GM21526 (cell line): Measurements from ENCODE around the gene SULF2.

ENCODE experiments used
- ATAC-seq: cut with Tn5 transposase; IDR thresholded peaks from one replicate; pipeline ENCODE4 v1.9.1; 2021; ENCODE audit warnings: moderate library complexity; ENCODE audit not compliant: unreplicated experiment, low FRiP score

SULF2 gene

DNA sequence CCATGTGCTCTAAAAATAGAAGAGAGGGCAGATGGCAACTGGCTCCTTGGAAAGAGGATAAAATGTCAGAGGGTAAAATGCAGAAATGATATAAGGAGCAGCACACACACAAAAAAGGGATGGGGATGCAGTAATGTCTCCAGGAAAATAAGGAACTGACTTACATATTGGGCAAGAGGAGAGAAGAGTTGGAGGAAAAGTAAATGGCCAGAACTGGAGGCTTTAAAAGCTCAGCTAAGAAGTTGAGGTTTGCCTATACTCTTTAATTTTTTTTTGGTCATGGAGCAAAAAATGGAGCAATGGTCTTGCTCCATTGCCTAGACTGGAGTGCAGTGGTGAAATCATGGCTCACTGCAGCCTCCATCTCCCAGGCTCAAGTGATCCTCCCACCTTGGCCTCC, 93.7 kb downstream of the SULF2 start:
- no peak for ATAC-seq

DNA sequence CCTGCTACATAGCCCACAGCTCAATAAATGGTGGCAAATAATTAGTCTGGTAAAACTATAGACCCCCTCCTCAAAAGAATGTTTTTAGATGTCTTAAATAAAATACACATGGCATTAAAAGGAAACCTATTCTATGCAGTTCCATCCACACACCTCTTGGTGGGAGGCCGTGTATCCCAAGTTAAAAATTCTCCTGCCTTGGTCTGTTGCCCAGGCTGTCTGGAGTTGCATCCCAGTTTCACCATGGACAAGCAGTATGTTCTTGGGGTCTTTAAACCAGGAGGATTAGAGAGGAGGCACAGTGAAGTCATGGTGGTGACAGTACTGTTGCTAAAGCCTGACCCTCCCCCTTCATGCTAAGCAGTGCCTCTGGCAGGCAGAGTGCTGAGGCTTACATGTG, 95.5 kb downstream of the SULF2 start:
- no peak for ATAC-seq

DNA sequence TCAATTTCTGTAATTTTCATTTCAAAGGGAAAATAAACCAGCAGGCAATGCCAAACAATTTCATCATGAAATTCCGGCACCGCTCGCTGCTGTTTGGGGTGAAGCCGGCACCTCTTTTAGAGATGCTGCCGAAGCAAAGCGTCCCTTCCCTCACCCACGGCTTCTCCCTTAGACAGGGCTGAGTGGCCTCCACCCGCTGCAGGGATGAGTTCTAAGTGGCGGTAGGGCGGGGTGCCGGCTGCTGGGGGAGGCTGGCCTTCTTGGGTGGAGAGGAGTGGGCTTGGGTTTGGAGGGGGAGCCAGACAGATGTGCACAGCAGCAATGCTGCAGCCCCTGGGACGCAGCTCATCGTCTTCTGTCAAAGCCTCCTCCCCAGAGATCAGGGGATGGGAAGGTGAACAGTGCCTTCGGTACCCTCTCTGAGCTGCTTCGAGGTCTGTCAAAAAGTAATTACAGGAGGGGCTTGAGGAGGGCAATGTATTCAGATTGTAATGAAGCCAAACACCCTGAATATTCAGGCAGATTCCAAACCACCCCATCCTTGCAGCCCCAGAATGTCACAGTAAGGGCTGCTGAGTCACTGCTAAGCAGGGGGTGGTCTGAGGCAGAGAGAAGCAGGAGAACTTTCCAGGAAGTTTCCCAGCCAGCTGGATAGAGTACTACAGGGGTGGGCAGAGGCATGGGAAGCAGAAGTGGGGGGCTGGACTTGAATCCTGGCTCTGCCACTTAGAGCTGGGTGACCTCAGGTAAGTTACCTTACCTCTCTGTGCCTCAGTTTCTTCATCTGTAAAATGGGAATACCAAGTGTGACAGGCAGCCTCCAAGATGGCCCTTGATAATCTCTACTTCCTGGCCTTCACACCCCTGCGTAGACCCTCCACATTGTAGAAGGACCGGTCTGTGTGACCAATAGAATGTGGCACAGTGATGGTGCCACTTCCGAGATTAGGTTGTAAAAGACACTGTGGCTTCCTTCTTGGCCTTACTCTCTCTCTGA, 96.6 kb downstream of the SULF2 start:
- no peak for ATAC-seq

DNA sequence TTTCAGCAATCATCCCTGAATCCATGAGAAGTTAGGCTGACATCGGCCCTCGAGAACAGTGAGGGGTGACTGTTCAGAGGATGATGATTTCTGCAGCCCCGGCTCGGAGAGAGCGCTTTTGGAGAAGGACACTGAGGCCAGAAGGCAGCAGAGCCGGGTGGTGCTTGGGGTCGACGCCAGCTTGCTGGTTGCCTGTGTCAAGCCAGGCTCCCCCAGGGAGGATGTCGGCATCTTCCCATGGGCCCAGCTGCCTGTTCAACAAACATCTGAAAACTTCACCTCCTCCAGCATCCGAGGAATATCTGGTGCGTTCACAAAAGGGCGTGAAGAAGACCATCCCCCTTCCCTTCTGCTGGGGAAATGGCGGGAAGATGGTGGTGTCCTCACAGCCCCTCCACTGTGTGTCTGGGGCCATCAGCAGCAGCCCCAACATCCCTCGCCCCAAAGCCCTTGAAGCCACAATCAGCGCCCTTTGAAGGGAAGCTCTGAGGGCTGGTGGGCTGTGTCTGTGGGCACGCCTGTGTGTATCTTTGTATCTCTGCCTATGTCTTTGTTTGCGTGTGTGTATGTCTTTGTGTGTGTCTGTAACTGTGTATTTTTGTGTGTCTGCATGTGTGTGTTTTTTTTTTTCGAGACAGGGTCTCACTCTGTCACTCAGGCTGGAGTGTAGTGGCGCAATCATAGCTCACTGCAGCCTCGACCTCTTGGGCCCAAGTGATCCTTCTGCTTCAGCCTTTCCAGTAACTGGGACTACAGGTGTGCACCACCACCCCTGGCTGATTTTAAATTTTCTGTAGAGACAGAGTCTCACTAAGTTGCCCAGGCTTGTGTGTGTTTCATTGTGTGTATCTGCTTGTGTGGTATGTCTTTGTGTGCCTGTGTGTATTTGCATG, 97.9 kb downstream of the SULF2 start:
- ATAC-seq = no peak

DNA sequence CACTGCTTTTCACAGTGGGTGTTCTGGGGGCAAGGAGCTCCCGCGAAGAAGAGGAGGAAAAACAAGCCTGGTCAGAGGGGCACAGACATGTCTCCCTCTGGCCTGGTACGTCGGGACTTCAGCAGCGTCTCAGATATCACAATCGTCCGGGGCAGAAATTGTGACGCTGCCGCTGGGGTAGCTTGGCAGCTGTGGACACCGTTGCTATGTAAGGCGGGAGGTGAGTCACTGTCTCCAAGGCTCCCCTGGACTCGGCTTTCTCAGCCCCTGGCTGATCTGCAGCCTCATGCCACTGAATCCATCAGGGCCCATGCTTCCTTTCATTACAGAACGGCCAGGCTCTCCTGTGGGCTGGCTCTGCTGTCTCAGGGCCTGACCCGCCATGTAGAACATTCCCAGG, 98.7 kb downstream of the SULF2 start:
- ATAC-seq = no peak

DNA sequence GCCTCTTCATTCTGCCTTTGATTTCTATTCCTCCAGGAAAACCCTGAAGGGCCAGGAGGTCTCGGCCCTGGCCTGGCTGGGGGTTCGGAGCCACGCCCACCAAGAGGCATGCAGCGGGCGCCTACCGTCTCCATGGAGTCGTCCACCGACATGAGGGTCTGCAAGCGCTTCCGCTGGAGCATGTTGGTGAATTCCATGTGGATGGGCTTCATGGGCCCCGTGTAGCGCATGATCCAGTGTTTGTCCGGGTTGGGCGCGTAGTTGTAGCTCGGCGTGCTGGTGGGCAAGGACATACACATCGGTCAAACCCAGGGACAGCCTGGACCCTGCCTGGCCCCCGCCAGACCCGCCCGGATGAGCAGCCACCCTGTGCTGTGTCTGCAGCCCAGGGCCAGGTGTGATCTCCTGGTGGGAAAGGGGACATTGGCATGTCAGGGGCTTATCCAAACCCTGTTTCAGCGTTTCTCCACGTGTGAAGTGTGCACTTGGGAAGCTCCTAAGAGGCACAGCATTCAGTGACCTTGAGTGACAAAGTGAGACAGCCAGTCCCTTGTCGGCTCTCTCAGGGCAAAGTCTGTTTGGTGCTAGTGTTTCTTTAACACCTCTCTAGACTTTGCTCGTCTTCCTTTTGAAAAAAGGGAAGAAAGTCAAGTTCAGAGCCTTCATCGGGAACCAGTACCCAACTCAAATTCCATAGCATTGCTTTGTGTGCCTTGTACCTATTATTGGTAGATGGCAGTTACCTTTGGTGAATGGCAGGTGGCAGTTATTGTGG, 100.8 kb downstream of the SULF2 start:
- ATAC-seq = no peak

DNA sequence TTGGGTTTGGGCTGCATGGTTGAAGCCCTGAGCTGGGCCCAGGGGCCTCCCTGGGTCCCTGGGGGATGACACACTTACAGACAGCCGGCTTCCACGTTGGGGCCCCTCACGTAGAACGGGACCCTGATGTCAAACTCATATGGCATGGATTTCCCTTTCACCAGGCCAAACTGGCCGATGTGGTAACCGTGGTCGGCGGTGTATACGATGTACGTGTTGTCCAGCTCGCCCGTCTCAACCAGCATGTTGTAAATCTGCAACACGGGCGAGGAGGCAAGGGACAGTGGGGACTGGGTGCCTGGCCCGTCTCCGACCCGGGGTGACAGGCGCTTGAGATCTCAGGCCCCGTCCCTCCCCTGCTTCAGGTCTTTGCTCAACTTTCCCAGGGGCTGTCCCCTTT, 102.4 kb downstream of the SULF2 start:
- ATAC-seq = no peak

DNA sequence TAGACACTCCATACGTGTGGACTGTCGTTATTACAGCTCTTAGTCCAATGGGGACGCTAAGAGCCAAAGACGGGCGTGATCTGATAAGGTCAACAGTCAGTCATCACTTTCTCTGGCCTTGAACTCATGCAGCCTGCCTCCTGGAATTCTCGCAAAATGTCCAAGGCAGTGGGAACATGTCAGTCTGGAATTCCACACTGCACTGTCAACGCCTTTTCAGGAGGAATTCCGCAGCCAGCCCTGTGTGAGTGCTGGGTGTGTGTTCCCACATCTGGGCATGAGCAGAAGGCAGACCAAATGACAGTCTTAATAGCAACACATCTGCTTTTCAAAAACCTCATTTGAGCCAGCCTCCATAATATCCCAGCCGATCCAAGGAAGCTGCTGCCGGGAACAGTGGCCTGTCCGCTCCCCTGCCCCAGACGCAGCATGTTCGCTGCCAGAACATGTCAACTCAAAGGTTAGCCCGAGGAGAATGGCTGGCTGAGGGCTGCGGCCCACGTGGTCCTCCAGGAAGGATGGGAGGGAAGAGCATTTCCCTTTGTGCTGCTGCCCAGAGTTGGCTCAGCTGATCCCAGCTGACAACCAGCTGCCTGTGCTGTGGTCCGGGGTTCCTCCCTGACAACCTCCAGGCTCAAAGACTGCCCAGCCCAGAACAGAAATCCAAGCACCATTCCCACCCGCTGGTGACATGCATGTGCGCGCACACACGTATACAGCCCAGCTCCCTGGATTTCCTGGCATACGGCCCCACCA, 103.1 kb downstream of the SULF2 start:
- no peak for ATAC-seq

DNA sequence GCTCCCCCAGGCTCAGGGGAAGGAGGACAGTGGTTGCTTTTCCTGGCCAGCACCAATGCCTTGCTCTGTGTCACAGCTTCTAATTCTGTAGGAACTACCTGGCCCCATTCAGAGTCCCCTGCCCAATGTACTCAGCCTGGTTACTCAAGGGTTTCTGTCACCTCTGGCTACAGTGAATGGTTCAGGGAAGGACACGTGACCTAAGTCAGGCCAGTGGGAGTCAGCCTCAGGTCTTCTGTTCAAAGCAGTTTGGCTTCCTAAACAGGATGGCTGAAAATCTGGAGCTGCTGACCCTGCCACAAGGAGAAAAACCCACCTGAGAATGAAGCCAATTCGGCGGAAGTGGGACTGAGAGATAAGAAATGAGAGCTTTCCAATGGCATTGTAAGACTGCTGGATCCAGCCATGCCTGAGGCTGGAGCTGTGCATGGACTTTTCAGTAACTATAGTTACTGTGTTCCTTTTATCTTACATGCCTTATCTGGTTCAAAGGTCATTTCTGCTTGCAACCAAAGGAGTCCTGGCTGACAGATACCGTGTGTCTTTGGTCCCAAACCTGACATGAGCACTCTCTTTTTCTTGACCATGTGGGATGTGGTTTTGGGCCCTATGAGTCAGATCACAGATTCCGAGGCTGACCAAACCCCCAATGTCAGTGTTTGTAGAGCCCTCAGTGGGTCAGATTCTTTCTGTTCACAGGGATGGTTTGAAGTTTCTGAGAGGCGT, 104.3 kb downstream of the SULF2 start:
- ATAC-seq = no peak

DNA sequence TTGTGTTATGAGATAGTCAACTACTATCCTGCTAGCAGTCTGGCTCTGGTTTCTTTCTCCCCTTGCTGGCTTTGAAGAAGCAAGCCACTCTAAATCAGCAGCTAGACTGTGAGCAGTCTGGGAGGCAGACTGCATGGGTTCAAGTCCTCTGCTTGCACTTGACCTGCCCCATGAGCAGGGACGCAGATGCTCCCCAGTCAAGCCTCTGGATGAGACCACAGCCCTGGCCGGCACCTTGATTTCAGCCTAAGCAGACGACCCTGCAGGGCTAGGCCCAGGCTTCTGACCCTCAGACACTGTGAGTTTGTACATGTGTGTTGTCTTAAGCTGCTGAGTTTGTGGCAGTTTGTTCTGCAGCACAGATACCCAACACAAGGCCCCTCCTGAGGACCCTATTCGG, 105.8 kb downstream of the SULF2 start:
- ATAC-seq = no peak

DNA sequence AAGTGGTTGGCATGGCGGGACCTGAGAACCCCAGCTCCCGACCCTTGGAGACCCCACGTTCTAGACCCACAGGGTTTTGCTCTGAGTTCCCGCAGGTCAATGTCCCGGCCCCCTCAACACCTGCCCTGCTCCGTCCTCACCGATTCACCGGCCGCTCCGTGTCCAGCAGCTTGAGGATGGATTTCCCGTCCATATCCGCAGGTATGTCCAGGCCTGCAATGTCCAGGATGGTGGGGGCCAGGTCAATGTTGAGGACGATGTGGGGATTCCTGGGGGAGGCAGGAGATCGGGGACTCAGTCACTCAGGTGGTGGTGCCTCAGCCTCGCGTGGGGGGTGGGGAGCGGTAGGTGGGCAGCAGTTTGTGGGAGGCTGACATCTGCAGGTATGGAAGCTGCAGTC, 106.7 kb downstream of the SULF2 start:
- no peak for ATAC-seq

DNA sequence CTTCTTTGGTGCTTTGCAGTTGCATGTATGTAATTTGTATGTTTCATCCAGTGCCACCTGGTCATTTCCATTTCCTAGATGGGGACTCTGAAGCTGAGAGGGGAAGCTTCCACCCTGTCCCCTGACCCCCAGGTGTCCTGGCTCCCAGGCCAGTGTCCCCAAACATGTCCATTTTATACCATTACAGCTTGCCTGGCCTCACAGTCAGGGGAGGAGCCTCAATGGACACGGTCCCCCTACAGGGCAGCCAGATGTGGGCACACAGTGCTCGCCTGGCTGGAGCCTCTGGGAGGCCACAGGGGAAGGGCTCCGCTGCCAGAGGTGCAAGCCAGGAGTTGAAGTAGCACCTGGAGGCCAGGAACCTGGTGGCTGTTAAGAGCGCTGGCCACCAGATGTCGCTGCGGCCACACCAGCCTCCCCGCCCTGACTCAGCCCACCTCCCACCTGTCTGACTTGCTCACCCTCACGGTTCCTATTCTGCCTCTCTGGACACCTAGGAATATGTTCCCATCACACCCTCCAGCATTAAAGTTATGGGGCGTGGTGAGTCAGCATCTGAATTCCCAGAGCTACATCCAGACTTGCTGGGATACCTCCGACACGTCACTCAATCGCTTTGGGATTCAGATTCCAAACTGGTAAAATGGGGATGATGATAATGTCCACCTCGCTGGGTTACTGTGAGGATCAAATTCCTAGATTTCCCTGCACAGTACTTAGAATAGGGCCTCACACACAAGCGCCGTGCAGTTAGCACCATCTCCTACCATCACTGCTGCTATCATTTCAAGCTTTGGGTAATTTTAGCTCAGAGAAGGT, 107.4 kb downstream of the SULF2 start:
- ATAC-seq = no peak

DNA sequence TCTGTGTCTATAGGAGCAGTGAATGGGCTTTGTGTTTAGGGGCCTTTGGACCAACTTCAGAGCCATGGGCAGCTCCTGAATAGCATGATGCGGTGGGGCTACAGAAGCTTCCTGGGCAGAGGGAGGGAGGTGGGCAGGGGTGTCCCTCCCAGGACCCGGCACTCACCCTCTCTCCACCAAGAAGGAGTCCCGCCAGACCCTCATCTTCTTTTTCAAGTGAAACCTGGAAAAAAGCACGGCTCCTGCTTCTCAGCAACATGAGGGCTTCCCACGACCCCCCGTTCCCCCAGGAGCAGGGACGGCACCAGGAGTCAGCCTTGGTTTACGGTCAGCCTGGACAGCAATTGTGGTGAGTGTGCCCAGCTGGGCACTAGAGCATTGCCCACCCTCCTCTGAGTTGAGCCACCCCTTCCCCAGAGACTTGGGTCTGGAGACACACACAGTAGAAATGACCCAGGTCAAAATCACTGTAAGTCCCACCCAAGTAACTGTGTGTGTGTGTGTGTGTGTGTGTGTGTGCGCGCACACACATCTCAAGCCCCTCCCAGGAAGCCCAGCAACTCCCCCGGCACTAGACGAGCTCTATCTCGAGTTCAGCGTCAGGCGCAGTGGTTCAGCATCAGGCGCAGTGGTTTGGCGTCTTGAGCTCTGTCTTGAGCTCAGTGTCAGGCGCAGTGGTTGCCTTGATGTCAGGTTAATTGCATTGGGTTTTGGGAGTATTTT, 108.2 kb downstream of the SULF2 start:
- no peak for ATAC-seq

DNA sequence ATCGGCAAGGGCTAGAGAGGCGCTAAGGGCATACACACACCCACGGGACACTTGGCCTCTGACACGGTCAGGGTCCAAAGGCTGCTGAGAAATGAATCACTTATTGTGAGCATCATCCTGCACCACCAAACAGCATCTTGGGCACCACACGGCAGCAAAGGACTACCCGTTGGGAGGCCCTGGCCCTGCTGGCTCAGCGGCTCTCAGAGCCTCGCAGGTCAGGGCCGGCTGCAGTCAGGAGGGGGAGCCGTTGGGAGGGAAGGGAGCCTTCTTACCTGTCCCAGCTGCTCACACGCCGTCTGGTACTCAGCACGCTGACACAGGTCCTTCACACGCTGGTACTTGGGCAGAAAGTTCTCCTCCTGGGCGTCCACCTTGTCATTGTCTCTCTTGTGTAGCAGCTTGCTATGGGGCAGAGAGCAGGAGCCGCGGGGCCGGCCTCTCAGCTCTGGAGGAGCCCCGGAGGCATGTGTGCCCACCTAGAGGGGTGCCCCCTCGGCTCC, 109.0 kb downstream of the SULF2 start:
- ATAC-seq = no peak

DNA sequence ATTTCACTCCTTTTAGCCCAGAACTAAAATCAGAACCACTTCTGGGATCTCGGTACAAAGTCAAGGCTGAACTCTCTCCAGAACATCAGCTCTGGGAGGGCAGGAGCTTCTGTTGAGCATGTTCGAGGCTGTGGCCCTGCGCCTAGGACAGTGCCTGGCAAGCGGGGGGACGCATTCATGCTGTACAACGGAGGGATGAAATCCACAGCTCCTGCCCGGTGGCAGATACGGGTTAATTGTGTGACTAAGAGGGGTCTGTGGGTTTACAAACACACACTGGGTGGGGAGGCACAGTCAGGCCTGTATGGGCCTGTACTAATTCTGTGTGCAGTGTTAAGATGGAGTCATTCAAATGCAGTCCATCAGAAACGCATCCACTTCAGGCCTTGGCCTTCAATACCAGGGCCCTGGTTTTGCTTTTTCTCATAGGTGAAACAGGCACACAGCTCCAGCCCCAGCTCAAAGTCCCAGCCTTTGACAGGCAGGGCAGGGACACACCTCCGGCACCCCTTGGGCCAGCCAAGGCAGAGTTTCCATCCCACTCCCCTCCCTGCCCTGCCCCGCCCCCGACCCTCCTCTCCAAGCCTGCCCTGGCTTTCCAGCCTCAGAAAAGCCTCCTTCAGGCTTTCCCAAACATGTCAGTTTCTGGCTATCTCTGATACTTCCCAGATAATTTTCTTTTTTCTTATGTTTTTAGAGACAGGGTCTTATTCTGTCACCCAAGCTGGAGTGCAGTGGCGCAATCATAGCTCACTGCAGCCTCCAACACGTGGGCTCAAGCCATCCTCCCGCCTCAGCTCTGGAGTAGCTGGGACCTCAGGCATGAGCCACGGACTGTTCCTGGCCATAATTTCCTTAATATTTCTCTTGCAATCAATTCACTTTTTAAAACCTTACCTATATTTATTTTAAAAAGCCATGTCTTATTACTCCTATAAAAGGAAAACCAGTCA, 109.8 kb downstream of the SULF2 start:
- ATAC-seq = no peak

DNA sequence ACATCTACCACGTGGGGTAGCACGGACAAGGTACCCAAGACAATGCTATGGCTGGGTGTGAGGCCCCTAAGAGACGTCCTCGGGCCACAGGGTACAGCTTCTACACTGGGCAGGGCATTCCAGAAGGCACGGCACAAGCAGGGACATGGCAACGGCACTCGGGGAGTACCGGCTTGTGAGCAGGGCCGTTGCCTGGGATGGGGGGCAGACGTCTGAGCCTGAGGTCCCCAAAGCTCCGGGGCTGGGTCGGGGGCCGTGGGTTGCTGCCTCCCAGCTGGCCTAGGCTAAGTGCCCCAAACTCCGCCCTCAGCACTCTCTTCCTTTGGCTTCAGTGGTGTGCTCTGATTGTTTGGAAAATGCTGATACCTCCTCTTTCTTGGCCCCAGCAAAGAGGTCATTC, 110.6 kb downstream of the SULF2 start:
- no peak for ATAC-seq

DNA sequence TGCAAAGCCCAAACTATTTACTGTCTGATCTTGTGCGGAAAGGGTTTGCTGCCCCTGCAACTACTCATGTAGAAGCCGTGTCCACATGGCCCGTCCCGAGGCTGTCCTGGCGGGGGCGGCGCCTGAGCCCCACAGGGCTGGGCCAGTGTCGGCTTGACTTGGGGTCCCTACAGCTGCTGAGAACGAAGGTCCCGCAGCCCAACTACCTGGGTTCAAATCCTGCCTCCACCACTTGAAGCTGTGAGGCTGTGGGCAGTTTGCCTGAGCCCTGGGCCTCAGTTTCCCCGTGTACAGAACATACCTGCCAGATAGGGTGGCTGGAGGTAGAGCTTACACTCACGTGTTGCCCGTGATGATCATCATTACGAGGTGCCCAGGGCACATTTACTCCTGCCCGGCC, 111.1 kb downstream of the SULF2 start:
- no peak for ATAC-seq
